Measurements from ENCODE around the gene RPS6KA2.

The RPS6KA2 gene

DNA sequence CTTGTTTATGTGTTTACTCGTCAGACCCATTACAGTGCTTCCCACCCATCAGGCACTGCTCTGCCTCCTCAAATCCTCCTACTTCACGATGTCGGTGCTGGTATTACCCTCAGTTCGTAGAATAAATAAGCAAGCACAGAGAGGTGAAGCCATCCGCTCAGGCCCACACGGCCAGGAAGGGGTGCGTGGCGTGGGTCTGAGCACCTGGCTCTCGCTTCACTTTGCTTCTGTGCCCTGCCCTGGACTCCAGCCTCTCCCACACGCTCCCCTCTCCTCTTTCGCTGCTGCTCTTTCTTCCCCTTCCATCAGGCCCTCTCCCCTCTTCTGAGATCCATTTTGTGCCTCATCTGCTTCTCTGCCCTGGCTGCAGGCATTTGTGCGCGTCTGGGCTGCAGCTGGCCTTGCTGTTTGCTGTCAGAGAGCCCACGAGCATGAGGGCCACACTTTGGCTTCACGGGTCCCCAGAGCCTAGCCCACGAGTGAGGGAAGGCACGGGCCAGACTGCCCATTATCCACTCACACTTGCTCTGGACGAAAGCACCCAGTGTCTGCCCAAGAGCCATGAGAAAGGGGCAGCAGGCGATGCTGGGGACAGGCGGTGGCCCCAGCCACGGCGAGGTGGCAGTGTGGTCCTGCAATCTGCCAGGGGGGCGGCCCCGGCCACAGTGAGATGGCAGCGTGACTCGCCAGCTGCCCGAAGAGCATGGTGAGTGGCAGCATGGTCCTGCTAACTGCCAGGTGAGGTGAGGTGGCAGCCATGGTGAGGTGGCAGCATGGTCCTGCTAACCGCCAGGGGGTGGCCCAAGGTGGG is 148.1 kb downstream of the RPS6KA2 start:
- no peak for DNase-seq

DNA sequence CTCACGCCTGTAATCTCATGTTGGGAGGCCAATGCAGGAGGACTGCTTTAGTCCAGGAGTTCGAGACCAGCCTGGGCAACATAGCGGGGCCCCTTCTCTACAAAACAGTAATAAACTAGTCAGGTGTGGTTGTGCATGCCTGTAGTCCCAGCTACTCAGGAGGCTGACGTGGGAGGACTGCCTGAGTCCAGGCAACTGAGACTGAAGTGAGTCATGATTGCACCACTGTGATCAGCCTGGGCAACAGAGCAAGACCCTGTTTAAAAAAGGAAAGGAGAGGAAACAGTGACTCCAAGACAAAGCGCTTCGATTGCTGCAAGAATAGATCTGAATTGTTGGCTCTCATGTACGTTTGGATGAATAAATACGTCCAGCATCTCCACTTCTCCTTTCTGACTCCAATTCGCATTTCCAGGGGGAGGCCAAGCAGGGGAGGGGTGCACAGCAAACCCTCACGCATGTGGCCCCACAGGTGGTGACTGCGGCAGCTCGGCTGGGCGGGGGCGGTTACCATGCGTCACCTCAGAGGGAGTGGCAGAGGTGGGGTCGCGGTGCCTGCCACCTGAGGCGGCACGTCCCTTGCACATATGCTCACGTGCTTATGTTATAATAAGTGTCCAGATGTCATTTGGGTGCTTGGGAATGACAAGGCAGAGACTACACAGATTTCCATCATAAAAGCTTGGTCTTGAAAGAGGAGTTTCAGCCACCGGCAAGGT is 149.2 kb downstream of the RPS6KA2 start:
- no peak for DNase-seq

DNA sequence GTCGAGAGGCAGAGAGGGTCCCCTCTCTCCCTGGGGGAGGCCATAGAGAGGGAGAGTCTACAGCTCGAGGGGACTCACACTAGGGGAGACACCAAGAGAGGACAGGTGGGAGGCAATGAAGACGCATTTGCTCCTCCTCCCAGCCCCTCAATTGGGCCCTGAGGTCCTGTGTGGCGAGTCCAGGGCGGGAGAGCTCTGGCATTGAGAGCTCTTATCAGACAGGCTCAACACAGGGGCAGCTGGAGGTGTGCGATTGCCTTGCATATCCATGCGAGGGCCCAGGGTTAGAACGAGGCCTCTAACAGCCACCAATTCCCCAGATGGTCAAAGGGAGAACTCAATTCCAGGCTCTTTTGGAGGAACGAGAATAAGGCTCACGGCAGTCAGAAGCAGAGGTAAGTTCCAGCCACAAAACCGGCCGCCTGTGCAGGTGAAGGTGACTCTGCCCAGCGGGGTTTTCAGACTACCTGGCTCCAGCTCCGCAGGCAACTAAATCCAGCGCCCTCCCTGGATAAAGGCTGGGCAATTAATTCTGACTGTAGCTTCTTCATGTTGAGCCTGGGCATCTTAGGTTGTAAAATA is 150.3 kb downstream of the RPS6KA2 start:
- DNase-seq: no peak

DNA sequence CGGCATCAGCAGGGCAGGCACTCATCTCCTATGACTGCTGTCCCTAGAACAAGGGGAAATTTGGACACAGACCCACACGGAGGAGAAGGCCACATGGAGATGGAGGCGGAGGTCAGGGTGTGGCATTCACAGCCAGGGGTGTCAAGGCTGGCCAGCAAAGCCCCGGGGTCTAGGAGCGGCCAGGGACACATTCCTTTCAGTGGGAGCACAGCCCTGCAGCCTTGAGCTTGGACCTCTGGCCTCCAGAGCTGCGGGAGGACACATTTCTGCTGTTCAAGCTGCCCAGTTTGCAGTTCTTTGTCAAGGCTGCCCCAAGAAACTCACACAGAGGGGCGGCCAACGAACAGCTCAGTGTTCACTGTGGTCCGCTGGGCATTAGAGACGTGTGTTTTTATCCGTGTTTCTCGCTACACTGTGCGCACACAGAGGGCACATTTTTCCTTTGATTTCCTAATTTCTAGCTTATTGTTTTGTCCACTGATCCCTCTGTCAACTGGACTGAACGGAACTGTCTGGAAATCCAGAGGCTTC is 150.9 kb downstream of the RPS6KA2 start:
- DNase-seq: no peak

DNA sequence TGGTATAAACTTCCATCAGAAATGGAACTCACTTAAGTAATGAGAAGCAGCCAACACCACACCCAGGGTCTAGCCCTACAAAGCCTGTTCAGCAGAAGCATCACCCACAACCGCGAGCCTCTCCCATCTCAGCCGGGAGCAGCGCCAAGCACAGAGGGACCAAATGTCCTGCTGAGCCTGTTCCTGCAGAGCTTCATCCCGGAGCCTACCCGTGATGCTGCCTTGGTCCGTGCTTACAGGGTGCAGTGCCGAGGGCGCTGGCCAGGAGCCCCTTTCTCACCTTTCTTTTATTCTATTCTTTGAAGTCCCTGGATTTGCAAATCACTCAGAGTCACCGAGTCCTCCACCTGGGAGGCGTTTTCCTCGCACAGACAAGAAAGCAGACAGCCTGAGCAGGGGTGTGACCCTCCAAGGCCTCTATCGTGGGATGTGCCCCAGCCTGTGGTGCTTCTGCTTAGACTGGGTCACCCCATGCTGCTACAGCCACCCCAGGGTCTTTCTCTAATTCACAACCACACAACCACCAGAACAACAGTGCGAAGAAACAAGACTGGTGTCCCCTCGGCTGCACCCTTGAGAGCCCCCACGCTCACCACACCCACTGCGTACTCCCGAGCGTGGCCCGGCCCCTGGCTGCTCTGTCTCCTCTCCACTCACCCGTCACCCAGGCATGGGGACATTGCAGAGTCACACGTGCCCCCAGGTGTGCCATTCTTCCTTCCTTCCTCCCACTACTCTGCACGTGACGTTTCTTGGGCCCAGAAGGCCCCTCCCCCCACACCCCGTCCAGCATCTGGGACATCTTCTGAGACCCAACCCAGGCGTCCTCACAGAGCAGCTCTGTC is 152.1 kb downstream of the RPS6KA2 start:
- DNase-seq: no peak

DNA sequence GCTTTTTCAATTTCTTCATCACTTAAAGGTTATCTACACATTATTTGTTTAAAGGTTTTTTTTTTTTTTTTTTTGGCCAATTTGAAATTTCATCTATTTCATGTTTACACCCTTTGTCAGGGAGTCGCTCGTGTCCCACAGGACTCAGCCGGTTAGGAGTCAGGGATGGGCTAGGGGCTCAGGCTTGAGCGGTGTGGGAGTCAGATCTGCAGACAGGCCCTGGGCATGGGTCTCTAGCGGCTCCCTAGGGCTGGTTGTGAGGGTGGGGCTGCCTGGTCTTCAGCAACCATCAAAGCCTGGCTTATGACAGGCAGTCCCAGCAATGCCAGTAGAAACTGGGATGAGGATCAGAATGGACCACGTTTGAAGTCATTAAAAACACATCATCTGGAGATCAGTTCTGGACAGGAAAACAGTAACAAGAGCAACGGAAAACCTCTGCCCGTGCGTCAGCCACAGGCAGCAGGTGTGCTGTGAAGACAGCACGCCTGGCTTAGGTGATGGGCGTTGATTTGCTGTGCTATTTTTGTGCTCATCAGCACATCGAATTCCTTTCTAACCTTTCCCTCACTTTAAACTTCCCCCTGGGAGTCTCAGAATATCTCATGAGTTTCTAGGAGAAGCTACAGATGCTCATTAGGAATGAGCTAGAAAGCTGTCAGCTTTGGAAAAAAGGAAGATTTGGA is 153.0 kb downstream of the RPS6KA2 start:
- DNase-seq: no peak

DNA sequence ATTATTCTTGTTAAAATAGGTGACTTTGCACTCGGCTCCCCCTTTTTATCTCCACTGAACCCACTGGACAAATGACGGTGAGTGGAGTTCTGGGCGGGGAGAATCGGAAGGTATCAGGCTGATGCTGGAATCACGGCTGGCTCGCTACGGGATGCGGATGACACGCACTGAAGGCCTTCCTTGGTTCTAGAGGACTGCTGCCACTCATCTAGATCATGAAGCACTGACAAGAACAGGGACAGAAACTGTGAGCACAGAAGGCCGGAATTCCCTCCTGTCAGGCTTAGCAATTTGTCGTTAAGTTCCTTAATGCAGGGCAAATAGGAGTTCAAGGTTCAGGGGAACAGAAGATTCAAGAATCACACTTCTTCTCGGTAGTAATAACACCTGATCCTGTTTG is 154.4 kb downstream of the RPS6KA2 start:
- DNase-seq: no peak

DNA sequence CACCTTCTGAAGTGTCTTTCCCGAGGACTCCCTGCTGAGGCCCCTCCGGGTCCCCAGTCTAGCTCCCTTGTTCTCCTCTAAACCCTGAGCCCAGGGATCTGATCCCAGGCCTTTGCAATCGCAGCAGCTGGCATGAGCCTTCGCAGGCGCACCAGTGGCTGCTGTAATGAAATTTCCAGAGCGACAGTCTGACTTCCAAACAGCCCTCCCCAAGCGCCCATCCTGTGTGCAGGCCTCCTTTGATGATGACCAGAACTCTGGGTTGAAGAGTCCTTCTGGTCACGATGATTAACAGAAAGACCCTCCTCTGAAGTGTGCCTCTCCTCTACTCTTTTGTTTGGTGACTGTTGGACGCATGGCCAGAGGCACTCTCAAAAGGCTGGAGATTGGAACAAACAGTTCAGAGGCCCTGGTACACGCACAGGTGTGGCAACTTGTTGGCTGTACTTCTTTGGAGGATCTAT is 155.2 kb downstream of the RPS6KA2 start:
- DNase-seq: no peak

DNA sequence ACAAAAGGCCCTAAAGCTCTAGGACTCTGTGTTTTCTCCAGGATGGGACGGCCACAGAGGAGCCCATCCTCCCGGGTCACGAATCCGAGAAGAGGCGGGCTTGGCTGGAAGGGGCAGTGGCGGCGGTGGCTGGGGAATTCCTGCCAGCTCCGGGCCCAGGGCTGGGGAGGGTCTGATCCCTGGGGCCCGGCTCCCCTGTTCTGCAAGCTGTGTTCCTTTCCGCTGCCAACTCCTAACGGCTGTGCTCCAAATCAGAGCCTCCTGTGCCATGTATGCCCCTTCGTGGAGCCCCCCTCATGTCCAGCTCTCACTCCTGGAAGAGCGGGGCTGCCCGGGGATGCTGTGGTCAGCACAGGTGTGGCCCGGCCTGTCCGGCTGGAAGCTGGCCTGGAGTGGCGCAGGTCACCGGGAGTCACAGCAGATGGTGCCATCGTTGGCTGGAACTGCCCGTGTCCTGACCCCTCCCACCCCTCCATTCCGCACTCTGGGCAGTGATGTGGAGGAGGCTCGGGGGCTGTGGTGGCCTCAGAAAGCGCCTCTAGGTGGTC is 156.1 kb downstream of the RPS6KA2 start:
- no peak for DNase-seq

DNA sequence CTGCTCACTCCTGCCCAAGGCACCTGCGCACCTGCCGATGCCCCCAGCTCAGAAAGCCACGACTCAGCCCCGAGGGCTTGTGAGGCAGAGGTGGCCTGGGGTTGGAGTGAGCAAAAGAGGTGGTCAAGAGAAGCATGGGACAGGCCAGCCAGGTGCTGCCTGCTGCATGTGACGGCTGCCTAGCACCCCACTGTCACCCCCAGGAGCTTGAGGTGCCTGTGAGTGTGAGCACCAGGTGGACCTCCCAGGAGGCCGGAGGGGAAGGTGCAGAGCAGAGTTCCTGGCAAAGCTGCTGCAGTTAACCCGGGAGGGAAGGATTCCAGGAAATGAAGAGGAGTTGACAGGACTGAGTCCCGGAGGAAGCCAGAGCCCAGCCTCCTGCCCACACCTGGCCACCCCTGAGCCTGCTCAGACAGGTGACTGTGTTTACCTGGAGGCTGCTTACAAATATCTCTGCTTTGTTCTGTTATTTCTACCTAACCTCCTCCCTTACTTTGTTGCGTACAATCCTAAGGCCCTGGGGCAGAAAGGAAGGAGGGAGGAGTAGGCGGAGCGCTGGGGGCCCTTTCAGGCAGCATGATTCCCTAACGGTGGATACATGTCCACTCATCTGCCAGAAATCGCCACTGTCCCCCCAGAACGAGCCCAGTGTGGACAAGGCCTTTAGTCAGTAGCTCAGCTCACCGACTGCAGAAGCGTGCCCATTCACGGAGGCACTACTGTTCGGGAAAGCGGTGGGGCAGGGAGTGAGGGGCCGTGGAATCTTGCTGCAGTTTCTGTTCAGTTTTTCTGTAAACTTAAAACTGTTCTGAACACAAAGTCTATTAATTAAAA is 156.8 kb downstream of the RPS6KA2 start:
- DNase-seq: no peak

DNA sequence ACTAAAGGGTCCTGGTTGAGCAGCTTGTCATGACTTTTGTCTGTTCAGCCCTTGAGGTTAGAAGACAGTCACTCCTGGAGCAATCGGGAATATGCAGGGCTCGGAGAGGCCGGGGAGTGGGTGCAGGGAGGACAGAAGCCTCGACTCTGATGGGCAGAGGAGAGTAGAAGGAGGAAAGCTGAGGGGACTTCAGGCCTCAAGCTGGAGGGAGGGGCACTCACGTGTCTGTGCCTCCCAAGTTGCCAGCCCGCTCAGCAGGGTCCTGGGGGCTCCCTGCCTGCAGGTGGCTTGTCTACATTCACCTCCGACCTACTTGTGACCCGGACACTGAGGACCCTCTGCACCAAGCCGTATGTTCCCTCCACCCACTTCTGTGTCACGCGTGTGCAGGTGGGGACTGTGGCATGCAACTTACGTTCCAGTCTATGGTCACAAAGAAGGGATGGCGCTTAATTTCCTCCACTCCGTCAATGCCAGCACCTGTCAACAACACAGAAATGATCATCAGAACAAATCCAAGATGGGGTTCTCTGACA is 157.6 kb downstream of the RPS6KA2 start:
- no peak for DNase-seq

DNA sequence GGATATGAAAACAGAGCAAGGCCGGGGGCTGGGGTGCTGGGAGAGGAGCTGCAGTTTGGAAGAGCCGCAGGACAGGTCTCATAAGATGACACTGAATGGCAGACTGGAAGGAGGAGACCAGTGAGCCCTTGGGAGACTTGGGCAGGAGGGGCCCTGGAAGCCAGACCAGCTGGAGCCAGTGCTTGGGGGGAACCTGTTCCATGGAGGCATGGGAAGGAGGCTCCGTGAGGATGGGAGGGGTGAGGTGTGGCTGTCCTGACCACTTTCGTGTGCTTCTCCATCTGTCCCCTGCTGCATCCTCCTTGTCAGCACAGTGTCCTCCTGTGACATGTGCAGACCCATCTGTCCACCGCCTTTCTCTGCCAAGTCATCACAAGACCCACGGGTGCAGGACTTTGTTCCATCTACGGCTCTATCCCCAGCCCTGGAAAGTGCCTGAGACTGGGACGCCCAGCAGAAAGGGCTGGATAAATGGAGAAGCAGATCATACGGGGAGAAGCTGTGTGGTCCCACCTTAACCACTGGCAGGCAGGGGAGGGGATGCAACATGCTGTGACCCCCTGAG is 159.5 kb downstream of the RPS6KA2 start:
- no peak for DNase-seq

DNA sequence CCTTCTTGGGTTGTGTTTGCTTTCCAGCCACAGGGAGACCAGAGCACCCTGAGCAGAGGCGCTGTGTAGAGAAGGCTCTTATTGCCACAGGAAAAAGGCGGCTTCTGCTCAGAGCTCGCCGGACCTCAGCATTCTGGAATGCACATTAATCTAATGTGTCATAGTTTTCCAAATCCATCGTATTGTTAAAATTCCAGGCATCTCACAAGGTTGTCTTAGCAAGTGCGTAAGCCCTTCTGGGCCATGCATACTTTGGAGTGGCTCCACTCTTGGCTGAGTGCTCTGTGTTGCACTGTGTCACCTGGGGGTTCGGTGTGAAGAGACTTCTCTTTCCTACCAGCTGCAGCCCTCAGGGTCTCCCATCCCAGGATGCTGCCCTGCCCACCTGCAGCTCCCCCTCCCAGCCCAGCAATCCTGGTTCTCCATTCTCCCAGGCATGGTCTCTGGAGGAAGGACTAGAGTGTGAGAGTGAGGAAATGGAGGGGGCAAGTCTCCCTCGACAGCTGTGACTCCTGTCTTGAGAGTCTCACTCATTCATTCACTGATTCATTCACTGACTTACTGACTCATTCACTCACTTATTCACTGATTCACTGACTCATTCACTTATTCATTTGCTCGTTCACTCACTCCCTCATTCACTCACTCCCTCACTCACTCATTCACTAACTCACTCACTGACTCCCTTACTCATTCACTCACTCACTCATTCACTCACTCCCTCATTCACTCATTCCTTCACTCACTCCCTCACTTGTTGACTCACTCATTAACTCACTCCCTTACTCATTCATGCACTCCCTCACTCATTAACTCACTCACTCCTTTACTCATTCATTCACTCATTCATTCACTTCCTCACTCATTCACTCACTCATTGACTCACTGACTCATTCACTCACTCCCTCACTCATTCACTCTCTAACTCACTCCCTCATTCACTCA is 160.6 kb downstream of the RPS6KA2 start:
- DNase-seq: no peak

DNA sequence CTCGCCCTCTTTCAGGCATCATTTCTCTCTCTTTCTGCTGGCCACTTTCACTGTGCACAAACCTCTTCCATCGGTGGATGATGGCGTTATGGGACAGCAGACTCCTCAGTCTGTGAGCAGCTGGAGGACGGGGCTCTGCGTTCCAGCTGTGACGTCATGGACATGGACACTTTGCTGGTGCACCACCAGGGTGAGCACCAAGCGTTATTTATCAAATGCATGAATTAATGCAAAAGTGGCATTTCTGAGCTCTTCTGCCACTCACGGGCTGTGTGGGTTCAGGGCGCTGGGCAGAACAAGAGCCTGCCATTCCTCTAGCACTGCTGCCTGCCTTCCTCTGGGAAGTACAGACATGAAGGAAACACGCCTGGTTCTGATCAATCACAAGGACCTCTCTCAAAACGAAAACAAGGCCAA is 161.4 kb downstream of the RPS6KA2 start:
- peak; percentile 65 for DNase-seq

DNA sequence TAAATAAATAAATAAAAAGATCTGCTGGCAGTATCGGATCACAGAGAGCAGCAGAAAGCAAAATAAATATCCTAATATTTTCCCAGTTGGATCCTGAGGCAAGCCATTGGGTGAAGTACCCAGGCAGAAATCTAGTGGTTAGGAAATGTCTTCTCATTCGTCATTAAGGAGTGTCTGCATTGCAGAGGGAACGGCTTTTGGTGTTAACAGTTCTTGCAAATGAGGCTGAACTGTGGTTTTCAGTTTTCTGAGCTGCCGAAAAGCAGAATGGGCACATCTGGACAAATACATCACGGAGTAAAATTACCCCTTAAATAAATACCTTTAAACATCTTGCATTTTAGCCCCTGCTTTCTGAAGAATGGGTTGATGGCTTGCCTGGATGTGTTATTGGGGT is 162.1 kb downstream of the RPS6KA2 start:
- DNase-seq: no peak

DNA sequence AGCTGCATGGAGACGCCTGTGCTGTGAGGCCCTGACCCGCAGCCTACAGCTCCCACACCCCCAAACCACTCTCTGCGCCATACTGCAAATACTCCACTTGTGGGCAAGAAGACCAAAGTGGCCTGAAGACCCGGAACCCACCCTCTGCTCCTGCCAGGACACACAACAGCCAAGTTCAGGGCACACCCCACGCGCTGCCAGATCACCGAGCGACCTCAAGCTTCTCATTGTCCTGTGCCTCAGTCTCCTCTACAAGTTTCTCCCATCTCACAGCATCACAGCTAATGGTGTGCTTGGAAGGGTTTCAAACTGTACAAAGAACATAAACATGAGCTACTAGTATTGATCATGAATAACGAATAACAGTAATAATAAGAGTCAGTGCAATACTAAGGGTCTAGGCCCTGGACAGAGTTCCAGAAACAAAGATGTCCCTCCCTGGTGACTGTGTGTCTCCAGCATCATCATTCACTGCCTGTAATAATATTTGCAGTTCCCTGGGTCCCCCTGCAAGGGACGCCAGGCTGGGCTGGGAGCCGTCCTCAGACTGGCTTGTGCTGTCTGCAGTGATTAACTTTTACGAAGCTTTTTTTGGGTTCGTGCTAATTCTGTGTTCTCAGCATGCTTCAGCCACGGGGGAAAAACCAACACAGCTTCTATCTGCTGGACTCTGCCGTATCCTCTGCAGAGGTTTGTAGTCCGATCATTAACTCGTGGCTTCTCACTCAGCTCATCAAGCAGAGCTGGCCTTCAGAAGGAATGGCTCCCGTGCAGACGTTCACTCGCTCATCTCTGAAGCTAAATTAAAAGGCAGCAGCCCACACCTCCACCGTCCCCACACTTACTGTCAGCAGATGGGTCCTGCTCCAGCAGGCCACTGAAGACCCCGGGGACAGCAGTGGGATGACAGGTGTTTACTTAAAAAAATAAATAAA is 162.7 kb downstream of the RPS6KA2 start:
- no peak for DNase-seq

DNA sequence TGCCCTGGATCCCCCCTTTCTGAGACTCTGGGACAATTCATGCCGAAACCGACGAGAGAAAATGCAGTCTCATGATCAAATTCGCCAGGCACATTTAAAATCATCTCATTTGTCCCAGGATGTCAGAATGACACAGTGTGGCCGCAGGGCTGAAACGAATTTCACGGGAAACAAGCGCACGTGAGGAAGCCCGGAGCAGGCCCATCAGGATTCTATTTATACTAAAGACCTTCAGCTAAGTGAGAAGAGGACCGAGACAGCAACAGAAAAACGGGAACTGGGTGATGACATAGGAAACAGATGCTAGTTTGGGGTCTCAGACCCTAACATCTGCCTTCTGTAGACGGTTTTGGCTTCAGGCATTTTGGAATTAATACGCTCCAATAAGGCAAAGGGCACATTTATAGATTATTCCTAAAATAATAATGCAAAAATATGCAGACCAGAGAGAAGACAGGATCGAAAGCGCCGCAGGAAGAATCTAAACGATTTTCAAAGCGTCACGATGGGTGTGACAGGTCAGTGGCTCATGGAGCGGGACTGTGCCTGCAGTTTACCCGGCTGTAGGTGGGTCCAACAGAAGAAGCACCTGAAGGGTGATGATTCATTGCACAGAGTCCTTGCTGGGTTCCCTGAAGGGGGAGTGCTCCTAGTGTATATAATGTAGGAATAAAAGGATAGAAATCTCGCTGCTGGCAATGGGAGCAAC is 163.5 kb downstream of the RPS6KA2 start:
- no peak for DNase-seq

Data from left hindlimb (tissue), 1 donor.